ENCODE data around the gene ARL4D. TPM values are rescaled to one million over a fixed set of nuclear protein-coding genes. Genes with fewer than 3 reads are reported as not detected.

ARL4D gene
- total RNA-seq, 1 donor from 2014 or later, result 5.9 TPM

GRCh38 chr17:43442711-43443110 is 43.9 kb downstream of the ARL4D start:
- no peak for TF ChIP-seq CTCF (IDR thresholded peaks at IDR 0.05; ENCODE audit: unreplicated experiment)
- H3K27ac Mint-ChIP-seq, result no peak overlapping the region
- H3K36me3 Mint-ChIP-seq (ENCODE audit: insufficient read depth), result no peaks in the 10 kb centered on the region
- H3K9me3 Mint-ChIP-seq (ENCODE audit: low read depth), result no peaks in the 10 kb centered on the region
- H3K4me3 Mint-ChIP-seq (ENCODE audit: low read depth), result no peak overlapping the region
- no peaks in the 10 kb centered on the region for H3K27me3 Mint-ChIP-seq
- H3K4me1 Mint-ChIP-seq (ENCODE audit: low read depth), result peaks cover 10% of the 10 kb centered on the region
- DNase-seq (ENCODE audit: low spot score, unreplicated experiment), result no peak

GRCh38 chr17:43443381-43443780 is 44.6 kb downstream of the ARL4D start:
- H3K36me3 Mint-ChIP-seq (ENCODE audit: insufficient read depth), result no peaks in the 10 kb centered on the region
- H3K27me3 Mint-ChIP-seq, result no peaks in the 10 kb centered on the region
- no peaks in the 10 kb centered on the region for H3K9me3 Mint-ChIP-seq (ENCODE audit: low read depth)
- H3K27ac Mint-ChIP-seq, result no peak overlapping the region
- H3K4me1 Mint-ChIP-seq (ENCODE audit: low read depth), result peaks cover 10% of the 10 kb centered on the region
- no peak for TF ChIP-seq CTCF (IDR thresholded peaks at IDR 0.05; ENCODE audit: unreplicated experiment)
- no peak for DNase-seq (ENCODE audit: low spot score, unreplicated experiment)
- no peak overlapping the region for H3K4me3 Mint-ChIP-seq (ENCODE audit: low read depth)

- Mint-ChIP-seq H3K36me3 (ENCODE audit: insufficient read depth) (no peaks in the 10 kb centered on the region), H3K9me3 (ENCODE audit: low read depth) (no peaks in the 10 kb centered on the region), H3K27ac (no peak overlapping the region), H3K27me3 (no peaks in the 10 kb centered on the region), H3K4me1 (ENCODE audit: low read depth) (peaks cover 11% of the 10 kb centered on the region), H3K4me3 (ENCODE audit: low read depth) (no peak overlapping the region)
- no peak for TF ChIP-seq CTCF (IDR thresholded peaks at IDR 0.05; ENCODE audit: unreplicated experiment)
- DNase-seq (ENCODE audit: low spot score, unreplicated experiment), result no peak
Measured at GRCh38 chr17:43444223-43445008, 45.6 kb downstream of the ARL4D start.

GRCh38 chr17:43445009-43445589 is 46.3 kb downstream of the ARL4D start:
- H3K27ac Mint-ChIP-seq, result no peak overlapping the region
- peaks cover 17% of the 10 kb centered on the region for H3K4me1 Mint-ChIP-seq (ENCODE audit: low read depth)
- TF ChIP-seq CTCF (IDR thresholded peaks at IDR 0.05; ENCODE audit: unreplicated experiment), result no peak
- no peak overlapping the region for H3K4me3 Mint-ChIP-seq (ENCODE audit: low read depth)
- H3K9me3 Mint-ChIP-seq (ENCODE audit: low read depth), result no peaks in the 10 kb centered on the region
- no peak for DNase-seq (ENCODE audit: low spot score, unreplicated experiment)
- H3K27me3 Mint-ChIP-seq, result no peaks in the 10 kb centered on the region
- no peaks in the 10 kb centered on the region for H3K36me3 Mint-ChIP-seq (ENCODE audit: insufficient read depth)

GRCh38 chr17:43446773-43447172 is 48.0 kb downstream of the ARL4D start:
- H3K27me3 Mint-ChIP-seq, result no peaks in the 10 kb centered on the region
- H3K9me3 Mint-ChIP-seq (ENCODE audit: low read depth), result no peaks in the 10 kb centered on the region
- no peak overlapping the region for H3K4me3 Mint-ChIP-seq (ENCODE audit: low read depth)
- H3K4me1 Mint-ChIP-seq (ENCODE audit: low read depth), result peaks cover 17% of the 10 kb centered on the region
- TF ChIP-seq CTCF (IDR thresholded peaks at IDR 0.05; ENCODE audit: unreplicated experiment), result no peak
- H3K27ac Mint-ChIP-seq, result no peak overlapping the region
- DNase-seq (ENCODE audit: low spot score, unreplicated experiment), result no peak
- H3K36me3 Mint-ChIP-seq (ENCODE audit: insufficient read depth), result peaks cover 3% of the 10 kb centered on the region
